ENCODE results near the gene TPRA1.

Gene TPRA1

GRCh38 chr3:127590282-127590592 lies 296 bp downstream of the TPRA1 start:
- no peak for DNase-seq (ENCODE audit: low read depth)

DNA sequence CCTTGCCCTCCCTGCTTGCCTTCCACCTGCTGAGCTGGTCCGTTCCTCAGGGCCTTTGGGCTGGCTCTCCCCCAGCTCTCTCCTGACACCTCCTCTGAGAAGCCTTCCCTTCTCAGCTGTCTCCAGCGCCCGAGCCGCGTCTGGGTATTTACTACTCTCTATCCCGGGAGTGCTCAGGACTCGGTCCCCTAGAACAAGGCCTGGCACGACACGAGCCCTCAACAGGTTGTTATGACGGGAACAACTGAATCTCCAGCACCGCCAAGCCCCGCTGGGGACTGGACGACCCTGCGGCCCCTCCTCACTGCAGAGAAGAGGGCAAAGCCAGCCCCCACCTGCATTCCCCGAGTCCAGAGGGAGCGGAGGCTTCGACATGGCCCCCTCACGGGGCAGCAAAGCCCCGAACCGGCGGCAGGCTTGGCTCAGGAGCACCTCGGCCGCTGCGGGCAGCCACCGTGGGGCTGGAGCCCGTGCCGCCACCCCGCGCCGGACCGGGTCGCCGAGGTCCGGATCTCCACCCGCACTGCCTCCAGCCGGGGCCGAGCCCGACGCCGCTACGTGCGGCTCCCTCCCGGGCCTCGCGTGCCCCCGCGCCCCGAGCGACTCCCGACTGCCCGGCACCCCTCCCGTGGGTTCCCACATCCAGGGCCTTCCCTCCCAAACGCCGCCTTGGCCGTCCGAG lies 792 bp downstream of the TPRA1 start:
- no peak for DNase-seq (ENCODE audit: low read depth)

DNA sequence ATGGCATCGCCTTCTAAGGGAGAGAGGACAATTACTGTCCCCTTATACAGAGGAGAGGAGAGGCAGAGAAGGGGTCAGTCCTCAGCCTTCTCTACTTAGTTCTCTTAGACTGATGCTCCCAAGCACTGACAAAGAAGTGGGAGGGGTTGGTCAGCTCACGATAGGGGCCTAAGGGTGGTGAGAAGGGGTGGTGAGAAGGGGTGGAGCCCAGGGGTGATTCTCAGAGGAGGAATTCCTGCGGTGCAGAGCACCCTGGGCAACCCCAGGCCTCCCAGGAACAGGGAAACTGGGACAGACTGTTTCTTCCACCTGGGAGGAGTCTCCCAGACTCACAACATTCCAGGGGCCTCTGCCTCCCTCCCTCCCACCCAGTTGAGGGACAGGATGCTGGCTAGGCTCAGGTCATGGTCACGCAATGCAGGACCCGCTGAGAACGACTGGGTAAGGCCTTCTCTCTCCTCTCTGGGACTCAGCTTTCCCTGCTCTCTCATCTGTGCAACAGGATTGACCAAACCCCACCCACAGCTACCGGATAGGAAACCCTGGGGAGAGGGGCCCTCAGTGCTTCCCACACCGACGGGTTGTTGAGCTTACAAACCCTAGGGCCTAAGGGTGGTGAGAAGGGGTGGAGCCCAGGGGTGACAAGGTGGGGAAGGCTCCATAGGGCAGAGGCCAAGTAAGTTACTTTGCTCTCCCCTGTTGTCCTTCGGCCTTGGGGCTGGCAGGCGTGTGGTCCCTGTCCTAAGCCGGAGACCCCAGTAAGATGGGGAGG lies 1.5 kb downstream of the TPRA1 start:
- no peak for DNase-seq (ENCODE audit: low read depth)

DNA sequence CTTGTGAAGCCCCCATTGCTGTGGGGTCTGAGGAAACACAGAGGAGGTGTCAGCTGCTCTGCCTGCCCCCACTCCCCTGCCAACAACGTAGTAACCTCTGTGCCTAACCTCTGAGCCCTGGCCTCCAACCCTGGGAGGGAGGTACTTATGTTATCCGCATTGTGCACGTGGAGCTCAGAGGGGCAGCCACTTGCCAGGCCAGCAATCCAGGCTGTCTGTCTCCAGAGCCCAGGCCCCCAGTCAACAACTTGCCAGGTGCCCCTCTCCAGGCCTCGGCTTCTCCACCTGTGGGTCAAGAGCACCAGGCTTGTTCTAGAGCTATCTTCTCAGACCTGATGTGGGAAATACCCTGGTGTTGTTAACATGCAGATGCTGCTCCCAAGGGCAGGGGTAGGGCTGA lies 2.7 kb downstream of the TPRA1 start:
- DNase-seq (ENCODE audit: low read depth): no peak

DNA sequence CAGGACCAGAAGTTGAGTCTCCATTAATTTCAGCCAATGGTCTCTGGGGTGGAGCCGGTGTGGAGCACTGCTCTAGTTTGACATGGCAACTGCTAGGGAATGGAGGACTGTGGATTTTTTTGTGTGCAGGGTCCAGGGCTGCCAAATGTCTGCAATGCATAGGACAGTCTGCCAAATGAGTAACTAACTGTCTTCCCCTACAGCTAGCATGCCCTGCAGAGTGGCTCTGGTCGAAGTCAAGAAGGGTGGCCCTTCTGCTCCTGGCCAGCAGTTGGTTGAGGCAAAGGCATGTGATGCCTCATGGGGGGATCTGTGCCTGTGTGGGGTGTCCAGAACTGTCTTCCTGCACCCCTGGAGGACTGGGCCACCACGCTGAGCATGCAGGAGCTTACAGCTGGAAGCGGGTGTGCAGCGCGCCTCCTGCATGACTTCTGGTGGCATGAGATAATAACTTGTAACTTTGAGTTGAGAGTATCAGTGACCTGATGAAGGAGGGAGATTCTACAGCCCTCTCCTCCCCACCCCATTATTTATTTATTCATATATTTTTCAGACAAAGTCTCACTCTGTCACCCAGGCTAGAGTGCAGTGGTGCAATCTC lies 4.6 kb downstream of the TPRA1 start:
- no peak for DNase-seq (ENCODE audit: low read depth)

DNA sequence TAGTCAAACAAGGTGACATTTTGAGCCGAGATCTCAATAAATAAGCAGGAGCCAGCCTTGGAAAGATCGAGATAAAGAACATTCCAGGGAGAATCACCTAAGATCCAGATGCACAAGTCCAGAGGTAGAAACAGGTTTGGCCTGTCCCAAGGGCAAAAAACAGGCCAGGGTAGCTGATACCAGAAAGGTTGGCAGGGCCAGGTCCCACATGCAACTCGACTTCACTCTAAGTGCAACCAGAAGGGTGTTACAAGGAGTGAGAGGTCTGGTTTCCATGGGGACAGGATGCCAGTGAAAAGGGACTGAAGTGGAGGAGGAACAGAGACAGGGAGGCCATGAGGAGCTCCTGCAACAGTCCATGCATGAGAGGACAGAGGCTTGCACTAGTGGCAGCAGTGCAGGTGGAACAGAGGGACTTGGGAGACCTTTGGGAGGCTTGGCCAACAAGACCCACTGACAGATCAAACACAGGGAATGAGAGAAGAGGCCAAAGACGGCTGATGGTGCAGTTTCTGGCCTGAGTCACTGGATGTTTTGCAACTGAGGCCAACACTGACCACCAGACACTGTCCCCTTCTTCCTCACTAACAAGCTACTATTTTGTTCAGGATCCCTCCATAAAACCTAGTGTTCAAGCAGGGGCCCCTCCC lies 5.2 kb downstream of the TPRA1 start:
- DNase-seq (ENCODE audit: low read depth): no peak

GRCh38 chr3:127584734-127585133 lies 5.8 kb downstream of the TPRA1 start:
- DNase-seq (ENCODE audit: low read depth): no peak

GRCh38 chr3:127580327-127581060 lies 10.0 kb downstream of the TPRA1 start:
- DNase-seq (ENCODE audit: low read depth): no peak

DNA sequence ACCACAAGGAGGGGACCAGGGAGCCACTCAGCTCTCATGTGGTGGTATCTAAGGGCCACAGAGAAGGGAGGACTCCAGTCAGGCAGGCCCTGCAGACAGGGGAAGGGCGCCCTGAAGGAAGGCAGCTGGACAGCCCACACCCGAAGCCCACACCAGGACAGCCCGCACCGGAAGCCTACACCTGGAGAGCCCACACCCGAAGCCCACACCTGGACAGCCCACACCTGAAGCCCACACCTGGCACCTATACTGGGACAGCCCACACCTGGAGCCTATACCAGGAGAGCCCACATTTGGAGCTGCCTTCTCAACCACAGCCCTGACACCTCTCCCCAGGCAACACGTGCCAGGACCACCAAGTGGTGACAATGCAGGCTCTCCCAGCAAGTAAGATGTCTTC lies 11.7 kb downstream of the TPRA1 start:
- no peak for DNase-seq (ENCODE audit: low read depth)

GRCh38 chr3:127578168-127578567 lies 12.4 kb downstream of the TPRA1 start:
- DNase-seq (ENCODE audit: low read depth): no peak

GRCh38 chr3:127577448-127577847 lies 13.1 kb downstream of the TPRA1 start:
- no peak for DNase-seq (ENCODE audit: low read depth)

GRCh38 chr3:127574880-127575878 lies 15.4 kb downstream of the TPRA1 start:
- DNase-seq (ENCODE audit: low read depth): peak; percentile 66

DNA sequence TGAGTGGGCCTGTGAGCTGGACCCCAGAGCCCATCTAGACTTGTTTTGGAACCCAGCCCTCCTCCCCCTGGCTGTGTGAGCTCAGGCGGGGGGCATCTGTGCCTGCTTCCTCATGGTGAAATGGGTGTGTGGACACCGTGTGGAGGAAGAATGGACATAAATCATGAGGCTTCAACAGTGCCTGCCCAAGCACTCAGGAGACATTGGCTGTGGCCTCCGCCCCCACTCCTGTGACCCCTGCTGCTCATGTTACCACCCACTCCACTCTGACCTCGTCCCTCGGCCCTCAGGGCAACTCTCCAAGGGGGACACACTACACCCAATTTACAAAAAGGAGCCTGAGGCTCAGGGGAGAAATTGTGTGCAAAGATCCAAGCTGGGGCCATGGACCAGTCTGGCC lies 16.6 kb downstream of the TPRA1 start:
- DNase-seq (ENCODE audit: low read depth): no peak

DNA sequence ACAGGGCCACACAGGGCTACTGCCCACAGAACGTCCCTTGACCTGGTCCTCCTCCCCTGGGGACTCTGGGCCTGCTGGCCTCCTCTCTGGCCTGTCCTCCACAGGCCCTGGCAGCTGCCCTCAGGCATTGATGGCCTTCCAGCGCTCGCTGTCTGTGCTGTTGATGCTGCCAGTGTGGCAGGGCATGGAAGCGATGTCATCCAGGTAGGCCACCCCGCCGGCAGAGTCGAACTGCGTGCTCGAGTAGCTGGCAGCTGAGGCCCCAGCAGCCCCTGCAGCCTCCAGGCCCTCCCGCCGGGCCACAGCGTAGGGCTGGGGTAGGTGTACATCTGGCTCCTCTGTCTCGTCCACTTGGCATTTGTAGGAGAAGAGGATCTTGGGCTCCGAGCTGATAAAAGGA lies 17.1 kb downstream of the TPRA1 start:
- DNase-seq (ENCODE audit: low read depth): no peak

- no peak for DNase-seq (ENCODE audit: low read depth)
Measured at GRCh38 chr3:127572735-127573134, 17.8 kb downstream of the TPRA1 start.

- no peak for DNase-seq (ENCODE audit: low read depth)
Measured at GRCh38 chr3:127572186-127572585, 18.3 kb downstream of the TPRA1 start.

DNA sequence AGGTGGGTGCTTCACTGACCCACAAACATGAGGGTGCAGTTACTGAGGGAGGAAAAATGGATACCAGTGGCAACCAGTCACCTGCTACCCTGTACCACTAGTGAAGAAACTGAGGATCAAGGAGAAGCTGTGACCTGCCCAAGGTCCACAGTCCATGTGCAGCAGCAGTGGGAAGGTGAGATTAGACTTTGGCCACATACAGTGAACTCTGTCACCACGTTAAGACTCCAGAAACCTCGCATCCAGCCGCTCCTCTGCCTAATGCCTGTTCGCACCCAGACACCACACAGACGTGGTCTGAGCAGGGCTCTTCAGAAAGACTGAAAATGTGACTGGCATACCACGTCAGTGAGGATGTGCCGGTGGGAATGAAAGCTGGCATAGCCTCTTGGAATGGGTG lies 20.0 kb downstream of the TPRA1 start:
- no peak for DNase-seq (ENCODE audit: low read depth)

DNA sequence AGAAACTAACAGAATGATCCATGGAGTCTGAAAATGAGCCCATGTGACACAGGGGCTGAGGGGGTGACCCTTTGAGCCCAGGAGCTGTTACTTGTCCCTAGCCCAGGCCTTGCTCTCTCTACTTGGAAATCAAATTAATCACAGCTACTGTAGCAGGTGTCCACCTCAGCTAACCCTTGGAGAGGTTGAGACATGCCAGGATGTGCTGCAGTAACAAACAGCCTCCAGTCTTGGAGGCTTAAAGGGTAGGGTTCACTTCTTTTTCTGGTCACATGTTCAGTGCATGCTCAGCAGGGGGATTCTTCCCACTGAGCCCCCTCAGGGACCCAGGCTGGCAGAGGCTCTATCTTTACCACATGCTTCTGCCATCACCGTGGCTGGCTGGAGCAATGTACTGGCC lies 21.4 kb downstream of the TPRA1 start:
- DNase-seq (ENCODE audit: low read depth): no peak

DNA sequence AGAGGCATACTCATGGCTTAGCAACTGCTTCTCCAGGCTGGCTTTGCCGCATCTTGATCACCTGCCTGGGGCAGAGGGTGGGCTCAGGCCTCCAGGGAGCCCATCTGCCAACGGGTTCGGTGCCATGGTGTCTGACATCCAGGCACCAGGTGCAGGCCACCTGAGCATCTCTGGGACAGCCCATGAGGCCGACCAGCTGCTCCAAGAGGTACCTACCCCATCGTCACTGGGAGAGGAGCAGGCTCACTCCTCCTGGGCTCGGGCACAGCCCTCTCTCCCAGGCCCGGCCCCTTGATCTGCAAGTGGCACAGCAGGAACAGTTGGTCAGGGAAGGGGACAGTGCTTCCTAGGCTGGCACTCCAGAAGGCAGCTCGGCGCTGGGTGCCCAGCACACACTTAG lies 21.9 kb downstream of the TPRA1 start:
- DNase-seq (ENCODE audit: low read depth): no peak

DNA sequence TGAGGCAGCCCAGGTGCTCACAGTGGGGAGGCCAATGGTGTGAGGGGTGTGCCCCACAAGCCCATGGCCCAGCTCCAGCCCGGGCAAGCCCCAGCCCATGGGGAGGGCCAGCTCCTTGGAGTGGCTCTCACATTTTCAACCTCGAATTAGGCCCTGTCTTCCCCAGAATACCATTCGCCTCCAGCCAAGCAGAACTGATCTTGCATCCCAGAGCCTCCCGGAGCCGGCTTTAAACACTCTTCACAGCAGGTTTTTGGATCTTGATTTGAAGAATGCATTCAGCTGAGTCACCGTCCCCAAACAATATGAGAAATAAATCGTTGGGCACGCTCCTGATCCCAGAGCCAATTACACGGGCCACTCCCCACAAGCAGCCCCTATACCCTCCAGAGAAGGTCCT lies 23.7 kb downstream of the TPRA1 start:
- no peak for DNase-seq (ENCODE audit: low read depth)

DNA sequence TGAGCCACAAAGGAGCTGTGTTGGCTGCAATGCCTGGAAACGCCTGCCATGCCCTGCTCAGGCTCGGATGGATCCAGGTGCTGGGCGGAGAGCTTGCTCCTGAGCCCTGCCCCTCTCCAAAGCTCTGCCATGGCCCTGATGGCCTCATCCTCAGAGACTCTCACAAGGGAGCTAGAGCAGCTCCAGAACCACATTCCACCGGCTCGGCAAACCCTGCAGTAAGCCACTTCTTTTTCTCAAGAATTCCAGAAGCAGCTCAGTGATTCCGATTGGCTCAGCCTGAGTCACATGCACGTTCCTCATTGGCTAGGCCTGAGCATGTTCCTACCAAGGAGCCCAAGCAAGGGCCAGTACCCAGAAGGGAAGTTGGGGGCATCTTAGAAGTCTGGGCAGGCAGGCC lies 24.8 kb downstream of the TPRA1 start:
- no peak for DNase-seq (ENCODE audit: low read depth)
